ENCODE data around the gene CNTNAP5.

CNTNAP5 gene

GRCh38 chr2:124575497-124575896 is 550.4 kb downstream of the CNTNAP5 start:
- CTCF ChIA-PET: no interaction called here
- no peak for TF ChIP-seq CTCF (conservative IDR thresholded peaks at IDR 0.05; ENCODE audit: low read depth)
- POLR2A ChIA-PET (ENCODE audit: low non-redundant PET): no interaction called here
- no peak for DNase-seq (ENCODE audit: low spot score)
- H3K27ac ChIP-seq: no peak overlapping the region

GRCh38 chr2:124580263-124580662 is 555.2 kb downstream of the CNTNAP5 start:
- ChIA-PET POLR2A (ENCODE audit: low non-redundant PET) (no interaction called here), CTCF (no interaction called here)
- H3K27ac ChIP-seq: no peak overlapping the region
- DNase-seq (ENCODE audit: low spot score): no peak
- TF ChIP-seq CTCF (conservative IDR thresholded peaks at IDR 0.05; ENCODE audit: low read depth): no peak

- no peak for TF ChIP-seq CTCF (conservative IDR thresholded peaks at IDR 0.05; ENCODE audit: low read depth)
- H3K27ac ChIP-seq: no peak overlapping the region
- ChIA-PET CTCF (no interaction called here), POLR2A (ENCODE audit: low non-redundant PET) (no interaction called here)
- DNase-seq (ENCODE audit: low spot score): no peak
Observed at GRCh38 chr2:124582387-124582786, 557.3 kb downstream of the CNTNAP5 start.

- DNase-seq (ENCODE audit: low spot score): no peak
- no peak overlapping the region for H3K27ac ChIP-seq
- no peak for TF ChIP-seq CTCF (conservative IDR thresholded peaks at IDR 0.05; ENCODE audit: low read depth)
- ChIA-PET CTCF (no interaction called here), POLR2A (ENCODE audit: low non-redundant PET) (no interaction called here)
Observed at GRCh38 chr2:124584615-124585014, 559.5 kb downstream of the CNTNAP5 start.

- no peak overlapping the region for H3K27ac ChIP-seq
- no peak for TF ChIP-seq CTCF (conservative IDR thresholded peaks at IDR 0.05; ENCODE audit: low read depth)
- no peak for DNase-seq (ENCODE audit: low spot score)
- POLR2A ChIA-PET (ENCODE audit: low non-redundant PET): no interaction called here
- CTCF ChIA-PET: no interaction called here
Observed at GRCh38 chr2:124585277-124585676, 560.2 kb downstream of the CNTNAP5 start.

GRCh38 chr2:124586210-124586609 is 561.1 kb downstream of the CNTNAP5 start:
- TF ChIP-seq CTCF (conservative IDR thresholded peaks at IDR 0.05; ENCODE audit: low read depth): no peak
- DNase-seq (ENCODE audit: low spot score): no peak
- ChIA-PET CTCF (no interaction called here), POLR2A (ENCODE audit: low non-redundant PET) (no interaction called here)
- no peak overlapping the region for H3K27ac ChIP-seq

- CTCF ChIA-PET: no interaction called here
Observed at GRCh38 chr2:124586835-124587234, 561.7 kb downstream of the CNTNAP5 start.

More at GRCh38 chr2:124586835-124587234, 561.7 kb downstream of the CNTNAP5 start:
- no peak overlapping the region for H3K27ac ChIP-seq
- DNase-seq (ENCODE audit: low spot score): no peak
- POLR2A ChIA-PET (ENCODE audit: low non-redundant PET): no interaction called here
- no peak for TF ChIP-seq CTCF (conservative IDR thresholded peaks at IDR 0.05; ENCODE audit: low read depth)
